HepG2 (cell line): ENCODE measurements around the gene ESPNL. TPM values are rescaled to one million over a fixed set of nuclear protein-coding genes. Genes with fewer than 3 reads are reported as not detected.

Experiments
- BHLHE40 ChIP-seq: IDR thresholded peaks from 2 replicates; pipeline ENCODE4 v1.6.1; 2011; ENCODE audit warnings: low read length, improper control_type of control experiment
- GTF3A ChIP-seq: sonication (generic); formaldehyde crosslinking; conservative IDR thresholded peaks from 2 replicates; pipeline ENCODE4 v1.4.0; 2020; ENCODE audit warnings: mild to moderate bottlenecking, missing genetic modification reagents
- IKZF1 ChIP-seq: fragments of 450-650 bp; IDR thresholded peaks from 2 replicates; pipeline ENCODE4 v1.7.1; 2016
- KLF13 ChIP-seq: sonication (generic); formaldehyde crosslinking; IDR thresholded peaks from 2 replicates; pipeline ENCODE4 v1.4.0; 2020; ENCODE audit warnings: mild to moderate bottlenecking, missing genetic modification reagents
- PHF8 ChIP-seq: sonication (generic); formaldehyde crosslinking; IDR thresholded peaks from 2 replicates; pipeline ENCODE4 v1.5.0; 2020; ENCODE audit warnings: missing genetic modification reagents
- RFXANK ChIP-seq: IDR thresholded peaks from 2 replicates; pipeline ENCODE4 v1.6.1; 2016
- SMAD1 ChIP-seq: sonication (generic); formaldehyde crosslinking; IDR thresholded peaks from 2 replicates; pipeline ENCODE4 v1.4.0; 2020; ENCODE audit warnings: missing genetic modification reagents, low read depth, mild to moderate bottlenecking, borderline replicate concordance
- SOX13 ChIP-seq, 3 experiments: fragments of 450-650 bp in 1 of 3; sonication (generic) in 1 of 3; formaldehyde crosslinking in 1 of 3; IDR thresholded peaks in 2 of 3; conservative IDR thresholded peaks in 1 of 3; 2 replicates each; pipeline versions ENCODE4 v1.5.0 to v1.6.1; 2016 to 2020; ENCODE audit warnings: antibody characterized with exemption in 1 of 3, mild to moderate bottlenecking in 1 of 3, missing compliant biosample characterization in 1 of 3, missing genetic modification reagents in 1 of 3, moderate library complexity in 1 of 3
- STAT5B ChIP-seq: sonication (generic); formaldehyde crosslinking; IDR thresholded peaks from 2 replicates; pipeline ENCODE4 v1.4.0; 2020; ENCODE audit warnings: missing genetic modification reagents
- ZNF12 ChIP-seq: sonication (generic); formaldehyde crosslinking; IDR thresholded peaks from 2 replicates; pipeline ENCODE4 v1.5.0; 2020; ENCODE audit warnings: missing genetic modification reagents
- ZNF549 ChIP-seq: sonication (generic); formaldehyde crosslinking; IDR thresholded peaks from 2 replicates; pipeline ENCODE4 v1.5.0; 2020; ENCODE audit warnings: missing genetic modification reagents
- ZNF724P ChIP-seq: sonication (generic); formaldehyde crosslinking; IDR thresholded peaks from 2 replicates; pipeline ENCODE4 v1.8.0; 2022; ENCODE audit warnings: missing genetic modification reagents, borderline replicate concordance
- ZNF737 ChIP-seq: sonication (generic); formaldehyde crosslinking; IDR thresholded peaks from 2 replicates; pipeline ENCODE4 v1.5.0; 2020; ENCODE audit warnings: missing genetic modification reagents, mild to moderate bottlenecking, borderline replicate concordance
- ZNF839 ChIP-seq: sonication (generic); formaldehyde crosslinking; IDR thresholded peaks from 2 replicates; pipeline ENCODE4 v1.4.0; 2020; ENCODE audit warnings: missing genetic modification reagents, mild to moderate bottlenecking, borderline replicate concordance
- polyA plus RNA-seq, 8 experiments: library from polyadenylated mRNA; depleted of rRNA in 3 of 8; stranded (reverse) in 7 of 8; unstranded in 1 of 8; fragments of >200 nt; fragmentation: Illumina TruSeq in 4 of 8; extraction: Trizol in 4 of 8; gene quantifications; 2 replicates each; pipeline versions ENCODE4 v1.2.1 to v1.2.3, GENCODE V29; 2011 to 2016; ENCODE audit warnings: low read depth in 4 of 8, missing spikeins in 1 of 8, mixed read lengths in 1 of 8; ENCODE audit not compliant: insufficient read depth in 1 of 8
- total RNA-seq, 5 experiments: library from RNA; depleted of rRNA; stranded (reverse); fragments of >200 nt; fragmentation: Illumina TruSeq; extraction: Trizol; gene quantifications; 2 replicates each; pipeline ENCODE4 v1.2.3, GENCODE V29; 2016; ENCODE audit warnings: low read depth in 1 of 5
- TF ChIP-seq, protein P1 (sequence below): sonication (generic); formaldehyde crosslinking; IDR thresholded peaks from 2 replicates; pipeline ENCODE4 v1.5.1; 2020; ENCODE audit warnings: missing genetic modification reagents, mild to moderate bottlenecking, borderline replicate concordance
- TF ChIP-seq, protein P2 (sequence below): sonication (generic); formaldehyde crosslinking; IDR thresholded peaks from 2 replicates; pipeline ENCODE4 v1.4.0; 2020; ENCODE audit warnings: missing genetic modification reagents
- TF ChIP-seq, protein P3 (sequence below): sonication (generic); formaldehyde crosslinking; IDR thresholded peaks from 2 replicates; pipeline ENCODE4 v1.8.0; 2022; ENCODE audit warnings: low read depth, missing genetic modification reagents

ESPNL gene
- total and polyA plus RNA-seq, 2 of the 13 experiments (the other 11 are each of a cell fraction or from before 2014, with no cell fraction given): 0.45 to 0.80 TPM

DNA sequence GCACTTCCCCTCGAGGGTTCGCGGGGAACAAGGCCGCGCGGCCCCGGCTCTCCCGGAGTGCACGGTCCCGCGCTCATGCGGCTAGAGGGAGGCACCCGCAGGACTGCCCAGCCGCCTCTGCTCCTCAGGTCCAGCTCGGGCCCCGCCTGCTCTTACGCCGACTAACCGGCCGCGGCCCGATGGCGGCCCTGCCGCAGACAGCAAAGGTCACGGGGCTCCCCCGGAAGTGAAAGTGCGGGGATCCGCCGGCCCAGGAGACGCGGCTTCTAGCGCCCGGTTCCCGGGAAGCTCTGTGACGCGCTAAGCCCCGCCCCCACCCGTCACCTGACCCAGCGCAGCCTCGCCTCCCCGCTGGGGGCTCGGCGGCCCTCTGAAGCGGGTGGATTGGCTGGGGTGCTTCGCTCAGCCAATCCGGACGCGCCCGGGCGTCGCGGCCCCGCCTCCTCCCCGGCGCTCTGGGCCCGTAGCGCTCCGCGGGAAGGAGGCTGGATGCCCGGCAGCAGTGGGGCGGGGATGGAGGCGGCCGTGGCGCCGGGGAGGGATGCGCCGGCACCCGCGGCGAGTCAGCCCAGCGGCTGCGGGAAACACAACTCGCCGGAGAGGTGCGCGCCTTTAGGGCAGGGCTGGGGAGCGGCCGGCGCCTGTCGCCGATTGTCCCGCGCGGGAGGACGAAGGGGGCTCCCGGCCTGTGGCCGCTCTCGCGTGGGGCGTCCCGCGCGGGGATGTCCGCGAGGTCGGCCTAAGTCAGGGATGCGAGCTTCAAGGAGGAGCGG lies 39.4 kb upstream of the ESPNL start, which contains the start of gene SCLY (continued):
- peak; percentile 100 for TF ChIP-seq PHF8 (CRISPR knock-in tag)
- no peak for TF ChIP-seq IKZF1
- TF ChIP-seq, protein P1, sequence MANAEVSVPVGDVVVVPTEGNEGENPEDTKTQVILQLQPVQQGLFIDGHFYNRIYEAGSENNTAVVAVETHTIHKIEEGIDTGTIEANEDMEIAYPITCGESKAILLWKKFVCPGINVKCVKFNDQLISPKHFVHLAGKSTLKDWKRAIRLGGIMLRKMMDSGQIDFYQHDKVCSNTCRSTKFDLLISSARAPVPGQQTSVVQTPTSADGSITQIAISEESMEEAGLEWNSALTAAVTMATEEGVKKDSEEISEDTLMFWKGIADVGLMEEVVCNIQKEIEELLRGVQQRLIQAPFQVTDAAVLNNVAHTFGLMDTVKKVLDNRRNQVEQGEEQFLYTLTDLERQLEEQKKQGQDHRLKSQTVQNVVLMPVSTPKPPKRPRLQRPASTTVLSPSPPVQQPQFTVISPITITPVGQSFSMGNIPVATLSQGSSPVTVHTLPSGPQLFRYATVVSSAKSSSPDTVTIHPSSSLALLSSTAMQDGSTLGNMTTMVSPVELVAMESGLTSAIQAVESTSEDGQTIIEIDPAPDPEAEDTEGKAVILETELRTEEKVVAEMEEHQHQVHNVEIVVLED (CRISPR knock-in tag): peak; percentile 90
- peak; percentile 92 for TF ChIP-seq ZNF839 (CRISPR knock-in tag)
- TF ChIP-seq RFXANK (CRISPR knock-in tag): peak; percentile 80; the same call in 1 of the 2 replicates
- TF ChIP-seq KLF13 (CRISPR knock-in tag): peak; percentile 87; the same call in 1 of the 2 replicates
- 0 out of 2 replicates have a peak, but pooled peaks have one; percentile 75 for TF ChIP-seq GTF3A (CRISPR knock-in tag)
- TF ChIP-seq ZNF724P: peak; percentile 27; the same call in 1 of the 2 replicates
- peak; percentile 50; the same call in 1 of the 2 replicates for TF ChIP-seq BHLHE40
- TF ChIP-seq ZNF737 (CRISPR knock-in tag): peak; percentile 89; the same call in 1 of the 2 replicates
- TF ChIP-seq, protein P2, sequence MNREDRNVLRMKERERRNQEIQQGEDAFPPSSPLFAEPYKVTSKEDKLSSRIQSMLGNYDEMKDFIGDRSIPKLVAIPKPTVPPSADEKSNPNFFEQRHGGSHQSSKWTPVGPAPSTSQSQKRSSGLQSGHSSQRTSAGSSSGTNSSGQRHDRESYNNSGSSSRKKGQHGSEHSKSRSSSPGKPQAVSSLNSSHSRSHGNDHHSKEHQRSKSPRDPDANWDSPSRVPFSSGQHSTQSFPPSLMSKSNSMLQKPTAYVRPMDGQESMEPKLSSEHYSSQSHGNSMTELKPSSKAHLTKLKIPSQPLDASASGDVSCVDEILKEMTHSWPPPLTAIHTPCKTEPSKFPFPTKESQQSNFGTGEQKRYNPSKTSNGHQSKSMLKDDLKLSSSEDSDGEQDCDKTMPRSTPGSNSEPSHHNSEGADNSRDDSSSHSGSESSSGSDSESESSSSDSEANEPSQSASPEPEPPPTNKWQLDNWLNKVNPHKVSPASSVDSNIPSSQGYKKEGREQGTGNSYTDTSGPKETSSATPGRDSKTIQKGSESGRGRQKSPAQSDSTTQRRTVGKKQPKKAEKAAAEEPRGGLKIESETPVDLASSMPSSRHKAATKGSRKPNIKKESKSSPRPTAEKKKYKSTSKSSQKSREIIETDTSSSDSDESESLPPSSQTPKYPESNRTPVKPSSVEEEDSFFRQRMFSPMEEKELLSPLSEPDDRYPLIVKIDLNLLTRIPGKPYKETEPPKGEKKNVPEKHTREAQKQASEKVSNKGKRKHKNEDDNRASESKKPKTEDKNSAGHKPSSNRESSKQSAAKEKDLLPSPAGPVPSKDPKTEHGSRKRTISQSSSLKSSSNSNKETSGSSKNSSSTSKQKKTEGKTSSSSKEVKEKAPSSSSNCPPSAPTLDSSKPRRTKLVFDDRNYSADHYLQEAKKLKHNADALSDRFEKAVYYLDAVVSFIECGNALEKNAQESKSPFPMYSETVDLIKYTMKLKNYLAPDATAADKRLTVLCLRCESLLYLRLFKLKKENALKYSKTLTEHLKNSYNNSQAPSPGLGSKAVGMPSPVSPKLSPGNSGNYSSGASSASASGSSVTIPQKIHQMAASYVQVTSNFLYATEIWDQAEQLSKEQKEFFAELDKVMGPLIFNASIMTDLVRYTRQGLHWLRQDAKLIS (CRISPR knock-in tag): peak; percentile 74; the same call in 1 of the 2 replicates
- peak; percentile 16; the same call in 1 of the 2 replicates for TF ChIP-seq ZNF12 (CRISPR knock-in tag)
- no peak for TF ChIP-seq ZNF549 (CRISPR knock-in tag)
- TF ChIP-seq, protein P3, sequence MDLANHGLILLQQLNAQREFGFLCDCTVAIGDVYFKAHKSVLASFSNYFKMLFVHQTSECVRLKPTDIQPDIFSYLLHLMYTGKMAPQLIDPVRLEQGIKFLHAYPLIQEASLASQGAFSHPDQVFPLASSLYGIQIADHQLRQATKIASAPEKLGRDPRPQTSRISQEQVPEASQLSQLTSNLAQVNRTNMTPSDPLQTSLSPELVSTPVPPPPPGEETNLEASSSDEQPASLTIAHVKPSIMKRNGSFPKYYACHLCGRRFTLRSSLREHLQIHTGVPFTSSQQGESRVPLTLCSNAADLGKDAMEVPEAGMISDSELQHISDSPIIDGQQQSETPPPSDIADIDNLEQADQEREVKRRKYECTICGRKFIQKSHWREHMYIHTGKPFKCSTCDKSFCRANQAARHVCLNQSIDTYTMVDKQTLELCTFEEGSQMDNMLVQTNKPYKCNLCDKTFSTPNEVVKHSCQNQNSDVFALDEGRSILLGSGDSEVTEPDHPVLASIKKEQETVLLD (CRISPR knock-in tag): peak; percentile 99
- no peak for TF ChIP-seq STAT5B
- TF ChIP-seq SOX13 (IDR thresholded peaks at IDR 0.05): no peak
- peak in 1 of 2 experiments; percentile 50; a peak in 1 of 4 replicates for TF ChIP-seq SOX13 (CRISPR knock-in tag; conservative IDR thresholded peaks at IDR 0.05 in 1 of 2, IDR thresholded peaks at IDR 0.05 in 1 of 2)
- peak; percentile 88; the same call in 1 of the 2 replicates for TF ChIP-seq SMAD1 (CRISPR knock-in tag)
